NCI-H526 treated with DMSO at 0.1 percent for 48 hours (cell line): ENCODE results near the gene SRGAP2C.
"Not testable (repeated sequence)": the region's sequence is repeated elsewhere in the genome, so short reads cannot be mapped to it uniquely, and the experiment has no call there.

ENCODE experiments used
- DNase-seq: peaks from one replicate; lab custom pipeline; 2025; lab: John Stamatoyannopoulos, UW

Gene SRGAP2C

DNA sequence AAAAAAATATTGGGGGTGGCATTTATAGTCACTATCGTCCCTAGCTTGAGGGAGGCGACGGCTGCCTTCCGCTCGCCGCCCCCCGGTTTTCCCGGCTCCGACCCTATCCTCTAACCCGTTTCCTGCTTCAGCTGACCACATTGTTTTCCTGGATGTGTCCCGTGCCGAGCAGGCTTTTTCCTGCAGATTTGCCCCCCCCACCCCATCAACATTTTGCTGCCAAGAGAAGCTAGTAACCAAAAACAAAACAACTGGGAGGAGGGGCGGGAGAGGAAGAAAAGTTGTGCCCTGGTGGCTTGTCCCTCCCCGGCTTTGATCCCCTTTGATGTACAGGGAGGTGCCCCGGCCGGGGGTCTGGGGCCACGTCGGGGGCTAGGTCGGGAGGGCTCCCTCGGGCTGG lies 1.4 kb downstream of the SRGAP2C start:
- DNase-seq = not testable (repeated sequence)

DNA sequence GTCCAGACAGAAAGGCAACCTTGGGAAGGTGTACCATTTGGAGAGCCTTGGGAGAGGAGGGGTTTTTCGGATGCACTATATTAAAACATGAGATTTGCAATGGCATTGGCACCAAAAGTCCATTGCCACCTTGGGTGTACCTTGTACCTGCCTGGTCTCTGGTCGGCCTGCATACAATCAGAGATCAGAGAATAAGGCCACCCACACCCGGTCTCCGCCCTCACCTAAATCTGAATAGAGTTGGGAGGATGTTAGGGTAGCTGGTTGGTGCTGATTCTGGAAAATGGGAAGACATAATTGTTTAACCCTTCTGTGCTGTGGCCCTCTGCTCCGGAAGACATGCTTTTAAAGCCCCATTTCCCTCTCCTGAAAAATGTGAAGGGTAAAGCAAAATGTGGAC lies 3.1 kb downstream of the SRGAP2C start:
- not testable (repeated sequence) for DNase-seq

- not testable (repeated sequence) for DNase-seq
Observed at GRCh38 chr1:121192512-121192911, 7.7 kb downstream of the SRGAP2C start.

- DNase-seq = not testable (repeated sequence)
Observed at GRCh38 chr1:121197095-121197882, 12.5 kb downstream of the SRGAP2C start.

GRCh38 chr1:121199763-121200162 lies 15.0 kb downstream of the SRGAP2C start:
- DNase-seq = not testable (repeated sequence)

- DNase-seq = not testable (repeated sequence)
Observed at GRCh38 chr1:121200232-121200631, 15.5 kb downstream of the SRGAP2C start.

GRCh38 chr1:121200985-121201981 lies 16.5 kb downstream of the SRGAP2C start:
- DNase-seq = not testable (repeated sequence)

GRCh38 chr1:121202986-121203385 lies 18.2 kb downstream of the SRGAP2C start:
- not testable (repeated sequence) for DNase-seq

GRCh38 chr1:121205786-121206711 lies 21.3 kb downstream of the SRGAP2C start:
- DNase-seq = not testable (repeated sequence)

DNA sequence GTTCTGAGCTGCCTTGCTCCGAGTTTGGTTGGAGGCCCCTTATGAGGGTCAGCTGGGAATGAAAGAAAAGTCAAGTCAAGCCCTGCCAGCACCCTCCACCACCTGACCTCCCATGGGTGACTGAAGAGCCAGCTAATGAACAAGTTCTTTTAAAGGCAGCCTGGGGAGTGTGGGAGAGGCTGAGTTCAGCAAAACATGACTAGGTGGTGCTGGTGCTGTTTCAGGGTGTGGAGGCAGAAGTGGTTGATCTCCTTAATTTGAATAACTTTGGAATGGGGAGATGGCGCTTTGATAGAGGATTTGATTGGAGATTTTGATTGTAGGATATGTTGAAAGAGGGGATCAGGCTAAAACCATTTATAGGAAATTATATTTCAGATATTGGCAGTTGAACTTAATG lies 22.6 kb downstream of the SRGAP2C start:
- not testable (repeated sequence) for DNase-seq

GRCh38 chr1:121208375-121208774 lies 23.6 kb downstream of the SRGAP2C start:
- not testable (repeated sequence) for DNase-seq

DNA sequence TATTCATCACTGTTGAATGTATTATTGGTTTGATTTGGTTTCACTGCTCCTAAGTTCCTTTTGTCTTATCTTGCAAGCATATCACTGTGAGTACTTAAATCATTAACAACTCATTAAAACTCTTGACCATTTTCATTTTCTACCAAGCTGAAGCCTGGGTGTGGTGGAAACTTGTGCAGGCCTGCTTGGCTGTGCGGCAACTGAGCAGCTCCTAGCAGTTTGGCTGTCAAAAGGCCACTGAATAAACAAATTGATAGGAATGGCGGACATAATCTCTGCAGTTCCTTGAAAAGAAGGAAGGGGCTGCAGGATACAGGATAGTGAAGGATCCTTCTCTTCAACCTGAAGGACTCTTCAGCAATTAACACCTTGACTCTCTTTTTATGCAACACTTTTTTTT lies 26.0 kb downstream of the SRGAP2C start:
- not testable (repeated sequence) for DNase-seq

DNA sequence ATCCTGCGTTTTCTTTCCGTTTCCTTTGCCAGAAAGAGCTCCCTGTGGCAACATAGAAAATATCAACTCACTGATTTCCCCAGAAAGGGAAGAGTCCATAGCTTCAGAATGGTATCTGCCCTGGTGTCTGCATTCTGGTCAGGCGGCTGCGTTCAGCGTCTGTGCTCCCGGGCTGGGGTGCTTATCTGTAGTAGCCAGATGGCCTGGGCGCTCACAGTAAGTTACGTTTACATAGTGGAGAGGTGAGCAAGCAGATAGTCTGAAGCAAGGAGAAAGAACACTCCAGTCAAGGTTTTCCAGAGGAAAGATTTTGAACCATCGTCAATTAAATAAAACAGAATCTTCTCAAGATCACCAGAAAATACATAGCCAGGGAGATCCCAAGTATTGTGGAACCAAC lies 28.7 kb downstream of the SRGAP2C start:
- not testable (repeated sequence) for DNase-seq

- DNase-seq = not testable (repeated sequence)
Observed at GRCh38 chr1:121214544-121215156, 29.9 kb downstream of the SRGAP2C start.

DNA sequence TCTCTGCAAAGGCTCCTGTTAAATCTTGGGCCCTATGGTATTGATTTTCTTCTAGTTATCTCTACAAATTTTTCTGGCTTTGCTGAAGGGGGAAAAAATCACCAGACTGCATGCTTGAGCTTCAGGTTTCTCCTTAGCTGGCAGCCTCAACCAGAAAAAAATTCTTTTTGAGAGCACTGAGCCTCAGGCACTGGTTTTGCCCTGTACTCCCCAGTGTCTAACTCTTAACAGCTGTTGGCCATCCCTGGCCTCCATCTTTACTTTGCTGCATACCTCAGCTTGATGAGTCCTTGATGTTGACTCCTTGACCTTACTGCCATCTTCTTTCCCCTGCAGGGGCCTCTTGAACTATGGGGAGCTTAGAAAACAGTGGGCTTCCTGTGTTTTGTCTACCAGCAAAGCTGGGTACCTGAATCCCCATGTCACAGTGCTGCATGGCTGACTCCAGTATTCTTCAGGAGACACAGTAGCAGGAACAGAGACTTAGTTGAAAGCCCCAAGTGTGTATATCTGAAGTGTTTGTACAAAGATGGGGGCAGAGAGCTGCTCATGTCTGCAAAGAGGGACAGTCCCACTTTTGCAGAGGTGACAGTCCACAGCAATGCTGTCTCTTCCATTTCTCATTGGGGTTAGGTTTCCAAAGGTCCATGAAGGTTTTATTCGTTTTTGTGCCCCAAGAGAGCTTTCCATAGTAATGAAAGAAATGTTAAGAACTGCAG lies 31.1 kb downstream of the SRGAP2C start:
- not testable (repeated sequence) for DNase-seq

GRCh38 chr1:121216676-121217075 lies 31.9 kb downstream of the SRGAP2C start:
- not testable (repeated sequence) for DNase-seq

DNA sequence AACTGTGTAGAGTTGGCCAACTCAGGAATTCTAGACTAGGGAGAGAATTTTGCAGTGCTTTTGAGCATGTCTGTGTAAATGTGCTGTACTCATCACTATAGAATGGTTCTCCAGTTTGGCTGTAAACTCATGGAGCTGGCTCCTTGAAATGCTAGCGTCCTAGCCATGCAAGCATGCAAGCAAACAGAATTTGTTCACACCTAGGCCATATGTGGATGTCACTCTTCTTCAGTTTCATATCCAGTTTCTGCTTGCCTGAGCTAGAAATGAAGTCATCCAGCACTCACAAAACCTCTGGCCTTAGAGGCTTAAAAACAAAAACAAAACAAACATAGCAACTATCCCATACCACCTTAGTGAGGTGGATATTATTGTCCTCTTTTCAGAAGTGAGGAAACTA lies 37.0 kb downstream of the SRGAP2C start:
- DNase-seq = not testable (repeated sequence)

DNA sequence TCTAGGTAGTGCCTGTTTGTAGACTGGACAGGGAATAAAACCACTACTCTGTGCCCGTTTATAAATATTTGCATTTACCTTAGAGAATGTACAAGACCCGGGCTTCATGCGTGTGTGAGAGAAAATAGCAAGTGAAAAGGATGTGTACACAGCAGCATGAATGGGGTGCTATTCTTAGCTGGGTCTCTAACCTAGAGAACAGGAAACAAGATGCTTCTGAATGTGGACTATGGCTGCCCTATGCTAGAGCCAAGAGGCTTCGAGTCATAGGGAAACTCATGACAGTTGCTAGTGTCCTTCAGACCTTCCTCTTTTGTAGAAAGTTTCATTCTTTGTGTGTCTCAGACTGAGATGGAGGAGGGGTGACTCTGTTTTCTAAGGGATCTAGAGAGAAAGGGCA lies 39.9 kb downstream of the SRGAP2C start:
- DNase-seq = not testable (repeated sequence)

DNA sequence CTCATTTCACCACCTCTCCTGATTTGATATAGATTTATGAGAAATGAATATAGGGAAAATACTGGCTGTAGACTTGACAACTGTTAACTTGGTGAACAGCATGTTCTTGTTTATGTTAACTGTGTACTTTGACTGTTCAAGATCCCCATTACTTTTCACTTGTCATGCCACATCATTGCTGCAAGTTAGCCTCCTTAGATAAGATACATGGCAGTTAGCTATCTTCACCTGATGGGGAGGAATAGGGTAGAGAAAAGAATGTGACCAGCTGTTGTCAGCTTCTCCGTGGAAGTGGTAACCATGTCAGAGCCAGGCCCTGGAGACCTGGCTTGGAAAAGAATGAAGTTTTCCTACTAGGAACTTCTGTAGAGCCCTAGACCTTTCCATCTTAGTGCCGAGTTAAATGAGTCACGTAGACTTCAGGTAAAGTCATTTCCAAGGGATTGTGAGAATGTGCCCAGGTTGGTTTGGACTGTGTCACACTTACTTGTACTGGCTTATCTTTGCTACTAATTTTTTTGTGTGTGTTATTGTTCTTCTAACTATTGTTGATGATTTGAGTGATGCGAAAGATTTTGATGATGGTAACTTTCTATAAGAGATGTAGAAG lies 41.6 kb downstream of the SRGAP2C start:
- not testable (repeated sequence) for DNase-seq

DNA sequence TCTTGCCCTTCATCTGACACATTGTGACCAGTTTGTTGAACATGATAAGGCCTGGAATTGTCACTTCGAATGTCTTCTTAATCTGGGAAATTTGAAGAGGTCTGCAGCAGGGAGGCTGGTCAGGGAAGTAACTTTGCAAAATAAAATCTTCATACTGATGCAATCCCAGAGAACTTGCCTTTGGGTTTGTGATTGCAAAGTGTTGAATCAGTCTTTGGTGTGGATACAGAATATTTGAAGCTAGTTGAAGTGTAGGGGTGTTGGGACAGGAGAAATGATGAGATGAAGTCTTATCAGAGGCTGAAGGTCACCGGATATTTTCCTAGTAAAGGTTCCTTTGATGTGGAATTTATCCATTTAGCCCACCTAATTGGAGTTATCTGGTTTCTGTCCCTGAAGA lies 42.1 kb downstream of the SRGAP2C start:
- DNase-seq = not testable (repeated sequence)
